Esophagus (tissue), 2 donors: ENCODE measurements around the gene ARPC5L. TPM values are rescaled to one million over a fixed set of nuclear protein-coding genes. Genes with fewer than 3 reads are reported as not detected.
"Not testable (repeated sequence)": the region's sequence is repeated elsewhere in the genome, so short reads cannot be mapped to it uniquely, and the experiment has no call there.

Experiments
- H3K27ac ChIP-seq, 2 donors: one replicate each; pipeline ENCODE4 v1.5.1; 2013; ENCODE audit warnings: low read depth in 2 of 2, mild to moderate bottlenecking in 2 of 2, inconsistent platforms in 1 of 2, low read length in 1 of 2, moderate library complexity in 1 of 2
- H3K27me3 ChIP-seq, 2 donors: one replicate each; pipeline ENCODE4 v1.6.1; 2013; ENCODE audit warnings: low read length in 2 of 2, control low read depth in 1 of 2, mild to moderate bottlenecking in 1 of 2; ENCODE audit not compliant: insufficient read depth in 2 of 2, control insufficient read depth in 1 of 2
- H3K36me3 ChIP-seq, 2 donors: one replicate each; pipeline ENCODE4 v1.6.1; 2013; ENCODE audit warnings: low read length in 1 of 2; ENCODE audit not compliant: control insufficient read depth in 2 of 2, insufficient read depth in 2 of 2
- H3K4me1 ChIP-seq, 2 donors: one replicate each; pipeline ENCODE4 v1.6.1; 2013; ENCODE audit warnings: low read length in 1 of 2; ENCODE audit not compliant: control insufficient read depth in 2 of 2, insufficient read depth in 2 of 2
- H3K4me3 ChIP-seq, 2 donors: one replicate each; pipeline ENCODE4 v1.5.1; 2013; ENCODE audit warnings: low read length in 2 of 2, mild to moderate bottlenecking in 2 of 2, low read depth in 1 of 2, moderate library complexity in 1 of 2
- H3K9me3 ChIP-seq, 2 donors: one replicate each; pipeline ENCODE4 v1.6.1; 2013; ENCODE audit warnings: mild to moderate bottlenecking in 2 of 2, low read depth in 1 of 2, low read length in 1 of 2, moderate library complexity in 1 of 2; ENCODE audit not compliant: control insufficient read depth in 2 of 2, insufficient read depth in 1 of 2
- WGBS, 2 donors: extraction: QIAGEN DNeasy Blood & Tissue Kit; methylation state at CpG; one replicate each; pipeline ENCODE4 v1.1.7; 2013; 5-methylcytosine and 5-hydroxymethylcytosine counted together
- polyA plus RNA-seq, 2 donors: library from polyadenylated mRNA; stranded (reverse); fragments of 200-250 nt; gene quantifications; one replicate each; pipeline ENCODE4 v1.2.3, GENCODE V29; 2013
- donor health status: healthy with polysubstance abuse.
- donor health status: Bipolar disorder and iron deficiency.

ARPC5L gene
- polyA plus RNA-seq, 2 donors = 30.2 to 64.4 TPM

- no peak overlapping the region for H3K4me3 ChIP-seq
- H3K9me3 ChIP-seq = no peaks in the 10 kb centered on the region
- H3K27ac ChIP-seq = no peak overlapping the region
- H3K27me3 ChIP-seq = no peaks in the 10 kb centered on the region
- no peaks in the 10 kb centered on the region for H3K36me3 ChIP-seq
- WGBS, 2 donors = 35 to 45% methylated on average over 2 of the region's 2 CpGs
- H3K4me1 ChIP-seq = peaks cover 2 to 4% of the 10 kb centered on the region in 2 donors
These were observed 33.2 kb upstream of the ARPC5L start for GRCh38 chr9:124828489-124829333.

DNA sequence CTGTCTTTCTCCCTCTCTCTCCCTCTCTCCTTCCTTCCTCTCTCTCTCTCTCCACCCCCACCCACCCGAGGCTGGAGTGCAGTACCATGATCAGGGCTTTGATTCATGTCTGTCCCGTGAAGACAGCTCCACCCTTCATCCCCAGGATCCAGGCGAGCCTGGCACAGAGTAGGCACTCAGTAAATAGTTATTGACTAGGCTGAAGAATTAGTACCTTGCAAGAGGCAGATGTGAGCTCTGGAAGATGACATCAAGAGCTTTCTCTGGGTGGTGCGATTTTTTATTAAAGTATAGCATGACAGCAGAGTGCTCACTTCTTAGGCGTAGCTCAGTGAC is 32.6 kb upstream of the ARPC5L start:
- WGBS, 2 donors = 41 to 46% methylated on average over 5 of the region's 5 CpGs
- Histone ChIP-seq H3K9me3 (no peaks in the 10 kb centered on the region), H3K4me3 (no peak overlapping the region)

GRCh38 chr9:124830593-124830992 is 31.3 kb upstream of the ARPC5L start:
- no peaks in the 10 kb centered on the region for H3K27me3 ChIP-seq
- no peaks in the 10 kb centered on the region for H3K9me3 ChIP-seq
- no peak overlapping the region for H3K27ac ChIP-seq
- no peak overlapping the region for H3K4me3 ChIP-seq
- peaks cover 4 to 10% of the 10 kb centered on the region in 2 donors for H3K4me1 ChIP-seq
- H3K36me3 ChIP-seq = no peaks in the 10 kb centered on the region
- WGBS, 2 donors = 67 to 68% methylated on average over 4 of the region's 4 CpGs

More for the DNA sequence above, 32.6 kb upstream of the ARPC5L start:
- no peaks in the 10 kb centered on the region for H3K27me3 ChIP-seq
- H3K4me1 ChIP-seq = peaks cover 2 to 4% of the 10 kb centered on the region in 2 donors
- H3K27ac ChIP-seq = no peak overlapping the region
- H3K36me3 ChIP-seq = no peaks in the 10 kb centered on the region

DNA sequence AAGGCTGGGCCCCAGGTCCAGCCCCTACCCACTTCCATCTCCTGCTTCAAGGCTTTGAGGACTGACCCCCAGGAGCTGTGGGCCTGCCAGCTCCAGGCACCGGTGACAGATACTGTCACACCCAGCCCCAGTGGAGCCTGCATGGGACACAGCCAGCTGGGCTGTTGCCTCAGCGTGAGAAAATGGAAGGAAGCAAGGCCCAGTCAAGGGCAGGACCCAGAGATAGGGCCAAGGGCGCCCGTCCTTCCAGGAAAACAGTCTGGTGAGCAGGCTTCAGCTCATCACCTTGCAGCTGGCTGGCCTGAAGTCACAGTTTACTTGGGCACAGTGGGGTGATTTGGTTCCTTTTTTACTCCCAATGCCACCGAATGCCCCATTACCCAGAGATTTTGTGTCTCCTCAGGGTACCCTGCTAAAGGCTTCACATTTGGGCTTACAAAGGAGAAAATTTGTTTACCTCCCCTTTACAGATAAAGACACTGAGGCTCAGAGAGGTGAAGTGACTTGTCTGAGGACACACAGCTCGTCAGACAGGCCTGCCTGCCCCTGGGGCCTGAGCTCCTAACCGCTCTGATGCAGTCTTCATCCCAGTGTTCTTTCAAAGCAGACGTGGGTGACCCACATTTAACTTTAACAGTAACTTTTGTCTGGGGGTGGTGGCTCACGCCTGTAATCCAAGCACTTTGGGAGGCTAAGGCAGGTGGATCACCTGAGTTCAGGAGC is 30.1 kb upstream of the ARPC5L start:
- Histone ChIP-seq H3K9me3 (no peaks in the 10 kb centered on the region), H3K27me3 (no peaks in the 10 kb centered on the region), H3K4me3 (no peak overlapping the region), H3K4me1 (peaks cover 4 to 10% of the 10 kb centered on the region in 2 donors), H3K27ac (peak overlapping the region in 1 of 2 donors; percentile 68), H3K36me3 (no peaks in the 10 kb centered on the region)
- 58 to 62% methylated on average over 9 of the region's 9 CpGs for WGBS, 2 donors

- Histone ChIP-seq H3K9me3 (no peaks in the 10 kb centered on the region), H3K27me3 (no peaks in the 10 kb centered on the region), H3K4me1 (peaks cover 4 to 10% of the 10 kb centered on the region in 2 donors), H3K27ac (peak overlapping the region in 1 of 2 donors; percentile 58), H3K36me3 (no peaks in the 10 kb centered on the region), H3K4me3 (no peak overlapping the region)
- WGBS, 2 donors = 39 to 51% methylated on average over 7 of the region's 7 CpGs
These were observed 27.3 kb upstream of the ARPC5L start for GRCh38 chr9:124834591-124834990.

DNA sequence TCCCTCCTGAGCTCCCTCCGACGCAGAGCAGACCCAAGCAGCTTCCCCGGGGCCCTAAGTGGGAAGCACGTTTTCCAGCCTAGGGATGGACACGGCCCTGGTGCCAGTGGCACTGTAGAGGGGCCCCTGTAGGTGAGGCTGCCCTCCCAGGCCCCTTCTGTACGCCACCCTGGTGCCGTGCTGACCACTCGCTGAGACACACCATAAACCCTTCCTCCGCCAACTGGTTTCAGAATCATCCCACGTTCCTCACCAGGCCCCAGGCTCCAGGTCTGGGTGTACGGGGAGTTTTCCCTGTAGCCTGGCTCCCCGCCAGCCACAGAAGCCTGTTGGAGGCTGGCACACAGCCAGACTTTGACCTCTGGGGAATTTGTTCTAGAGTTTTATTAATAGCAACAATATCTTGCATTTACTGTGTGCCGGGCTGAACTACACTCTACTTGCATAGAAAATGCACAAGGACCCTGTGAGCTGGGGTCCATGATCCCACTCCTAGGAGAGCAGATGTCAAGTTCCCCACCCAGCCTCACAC is 26.8 kb upstream of the ARPC5L start:
- 49 to 52% methylated on average over 13 of the region's 13 CpGs for WGBS, 2 donors

DNA sequence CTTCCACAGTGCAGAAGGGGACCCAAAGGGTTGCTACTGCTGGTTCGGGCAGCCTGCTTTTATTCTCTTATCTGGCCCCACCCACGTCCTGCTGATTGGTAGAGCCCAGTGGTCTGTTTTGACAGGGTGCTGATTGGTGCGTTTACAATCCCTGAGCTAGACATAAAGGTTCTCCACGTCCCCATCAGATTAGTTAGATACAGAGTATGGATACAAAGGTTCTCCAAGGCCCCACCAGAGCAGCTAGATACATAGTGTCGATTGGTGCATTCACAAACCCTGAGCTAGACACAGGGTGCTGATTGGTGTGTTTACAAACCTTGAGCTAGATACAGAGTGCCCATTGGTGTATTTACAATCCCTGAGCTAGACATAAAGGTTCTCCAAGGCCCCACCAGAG is 23.8 kb upstream of the ARPC5L start:
- not testable (repeated sequence) for H3K27ac ChIP-seq, H3K9me3 ChIP-seq, H3K27me3 ChIP-seq, H3K36me3 ChIP-seq, H3K4me3 ChIP-seq
- WGBS, 2 donors = 66 to 76% methylated on average over 5 of the region's 5 CpGs
- H3K4me1 ChIP-seq = peaks cover 0 to 14% of the 10 kb centered on the region in 2 donors

More for the DNA sequence above, 26.8 kb upstream of the ARPC5L start:
- peak overlapping the region in 1 of 2 donors; percentile 58 for H3K27ac ChIP-seq
- no peaks in the 10 kb centered on the region for H3K27me3 ChIP-seq
- H3K4me3 ChIP-seq = no peak overlapping the region
- H3K9me3 ChIP-seq = no peaks in the 10 kb centered on the region
- H3K4me1 ChIP-seq = peaks cover 4 to 10% of the 10 kb centered on the region in 2 donors
- no peaks in the 10 kb centered on the region for H3K36me3 ChIP-seq

DNA sequence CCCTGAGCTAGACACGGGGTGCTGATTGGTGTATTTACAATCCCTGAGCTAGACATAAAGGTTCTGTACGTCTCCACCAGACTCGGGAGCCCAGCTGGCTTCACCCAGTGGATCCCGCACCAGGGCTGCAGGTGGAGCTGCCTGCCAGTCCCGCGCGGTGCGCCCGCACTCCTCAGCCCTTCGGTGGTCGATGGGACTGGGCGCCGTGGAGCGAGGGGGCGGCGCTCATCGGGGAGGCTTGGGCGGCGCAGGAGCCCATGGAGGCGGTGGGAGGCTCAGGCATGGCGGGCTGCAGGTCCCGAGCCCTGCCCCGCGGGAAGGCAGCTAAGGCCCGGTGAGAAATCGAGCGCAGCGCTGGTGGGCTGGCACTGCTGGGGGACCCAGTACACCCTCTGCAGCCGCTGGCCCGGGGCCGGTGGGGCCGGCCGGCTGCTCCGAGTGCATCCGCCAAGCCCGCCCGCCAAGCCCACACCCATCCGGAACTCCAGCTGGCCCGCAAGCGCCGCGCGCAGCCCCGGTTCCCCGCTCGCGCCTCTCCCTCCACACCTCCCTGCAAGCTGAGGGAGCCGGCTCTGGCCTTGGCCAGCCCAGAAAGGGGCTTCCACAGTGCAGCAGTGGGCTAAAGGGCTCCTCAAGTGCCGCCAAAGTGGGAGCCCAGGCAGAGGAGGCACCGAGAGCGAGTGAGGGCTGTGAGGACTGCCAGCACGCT is 23.2 kb upstream of the ARPC5L start:
- peaks cover 0 to 14% of the 10 kb centered on the region in 2 donors for H3K4me1 ChIP-seq
- 65 to 72% methylated on average over 25 to 48 of the region's 52 CpGs for WGBS, 2 donors
- H3K27me3 ChIP-seq, H3K4me3 ChIP-seq, H3K27ac ChIP-seq, H3K36me3 ChIP-seq, H3K9me3 ChIP-seq: not testable (repeated sequence)

DNA sequence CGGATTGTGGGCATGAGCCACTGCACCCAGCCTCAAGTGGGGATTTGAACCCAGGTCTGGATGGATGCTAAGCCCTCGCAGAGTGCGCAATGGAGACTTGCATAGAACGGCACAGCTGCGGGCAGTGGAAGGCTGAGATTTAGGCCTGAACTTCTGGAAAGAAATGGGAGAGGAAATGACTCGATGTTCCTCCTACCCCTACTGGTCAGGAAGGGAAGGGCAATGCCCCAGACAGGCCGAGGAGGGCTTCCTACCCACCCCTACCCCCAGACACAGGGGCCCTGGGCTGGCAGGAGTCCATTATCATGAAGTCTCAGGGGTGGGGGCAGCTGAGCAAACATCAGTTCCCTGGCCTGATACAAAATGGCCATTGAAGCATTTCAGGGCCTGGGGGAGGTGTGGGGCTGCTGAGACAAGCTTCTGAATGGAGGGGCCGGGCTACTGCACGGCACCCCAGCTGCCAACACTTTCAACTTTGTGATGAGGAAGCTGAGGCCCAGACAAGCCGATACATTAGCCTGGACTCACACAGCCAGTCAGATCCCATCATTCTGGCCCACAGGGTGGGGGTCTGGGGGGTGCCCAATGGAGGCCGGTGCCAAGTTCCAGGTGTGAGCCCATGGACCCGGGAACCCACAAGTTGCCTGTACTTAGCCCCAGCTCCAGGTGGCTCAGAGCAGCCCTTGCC is 22.2 kb upstream of the ARPC5L start:
- WGBS, 2 donors = 64 to 72% methylated on average over 12 of the region's 12 CpGs
- Histone ChIP-seq H3K4me1 (peaks cover 0 to 12% of the 10 kb centered on the region in 2 donors), H3K9me3 (no peaks in the 10 kb centered on the region), H3K36me3 (no peaks in the 10 kb centered on the region), H3K27ac (no peak overlapping the region), H3K27me3 (no peaks in the 10 kb centered on the region), H3K4me3 (no peak overlapping the region)
